DOHH2 (cell line): ENCODE results near the gene GFPT1.

Source experiments
- H3F3A ChIP-seq: fragments of 200-600 bp; sonication (generic), shearing (Covaris generic); 2 replicates; pipeline ENCODE4 v1.6.0; 2016; ENCODE audit warnings: antibody characterized with exemption, mild to moderate bottlenecking; ENCODE audit not compliant: control insufficient read depth, insufficient read depth
- H3K27ac ChIP-seq: fragments of 200-600 bp; sonication (generic); 2 replicates; pipeline ENCODE4 v1.5.1; 2014; ENCODE audit warnings: low read depth, mild to moderate bottlenecking, low read length, moderate library complexity
- H3K27me3 ChIP-seq: fragments of 200-600 bp; sonication (generic); 2 replicates; pipeline ENCODE4 v1.6.1; 2014; ENCODE audit warnings: mild to moderate bottlenecking, low read length, mixed read lengths; ENCODE audit not compliant: control insufficient read depth
- H3K36me3 ChIP-seq: fragments of 200-600 bp; sonication (generic); 2 replicates; pipeline ENCODE4 v1.6.1; 2014; ENCODE audit warnings: mild to moderate bottlenecking, low read length, moderate library complexity, mixed read lengths; ENCODE audit not compliant: control insufficient read depth
- H3K4me1 ChIP-seq: fragments of 200-600 bp; sonication (generic); 2 replicates; pipeline ENCODE4 v1.6.1; 2014; ENCODE audit warnings: mild to moderate bottlenecking, low read length, mixed read lengths; ENCODE audit not compliant: control insufficient read depth
- H3K4me2 ChIP-seq: fragments of 200-600 bp; sonication (generic); 2 replicates; pipeline ENCODE4 v1.6.0; 2014; ENCODE audit warnings: mild to moderate bottlenecking, low read length, moderate library complexity
- H3K4me3 ChIP-seq: fragments of 200-600 bp; sonication (generic); 2 replicates; pipeline ENCODE4 v1.5.1; 2014; ENCODE audit warnings: mild to moderate bottlenecking, low read length, mixed read lengths
- H3K79me2 ChIP-seq: fragments of 200-600 bp; sonication (generic); 2 replicates; pipeline ENCODE4 v1.6.1; 2014; ENCODE audit warnings: mild to moderate bottlenecking, low read length, mixed read lengths; ENCODE audit not compliant: control insufficient read depth
- H3K9me2 ChIP-seq: fragments of 200-600 bp; sonication (generic); replicated peaks from 2 replicates; pipeline ENCODE4 v1.6.1; 2014; ENCODE audit warnings: mild to moderate bottlenecking, low read length, mixed read lengths; ENCODE audit not compliant: control insufficient read depth
- H3K9me3 ChIP-seq: fragments of 200-600 bp; sonication (generic); 2 replicates; pipeline ENCODE4 v1.6.1; 2014; ENCODE audit warnings: antibody characterized with exemption, low read length, mixed read lengths; ENCODE audit not compliant: control insufficient read depth, insufficient read depth
- H4K20me1 ChIP-seq: fragments of 200-600 bp; sonication (generic); 2 replicates; pipeline ENCODE4 v1.6.0; 2014; ENCODE audit warnings: low read depth, mild to moderate bottlenecking, antibody characterized with exemption, low read length, moderate library complexity; ENCODE audit not compliant: control insufficient read depth, insufficient read depth
- EZH2phosphoT487 ChIP-seq: fragments of 200-600 bp; sonication (generic); IDR thresholded peaks from 2 replicates; pipeline ENCODE4 v1.6.1; 2017; ENCODE audit warnings: borderline replicate concordance, mild to moderate bottlenecking, antibody characterized with exemption, low read length, moderate library complexity, mixed read lengths
- TF ChIP-seq, protein P1 (sequence below): fragments of 200-600 bp; sonication (generic); IDR thresholded peaks from one replicate; pipeline ENCODE4 v1.5.1; 2014; ENCODE audit warnings: antibody characterized with exemption, mild to moderate bottlenecking, low read depth, low read length; ENCODE audit not compliant: poor library complexity, severe bottlenecking

The GFPT1 gene

DNA sequence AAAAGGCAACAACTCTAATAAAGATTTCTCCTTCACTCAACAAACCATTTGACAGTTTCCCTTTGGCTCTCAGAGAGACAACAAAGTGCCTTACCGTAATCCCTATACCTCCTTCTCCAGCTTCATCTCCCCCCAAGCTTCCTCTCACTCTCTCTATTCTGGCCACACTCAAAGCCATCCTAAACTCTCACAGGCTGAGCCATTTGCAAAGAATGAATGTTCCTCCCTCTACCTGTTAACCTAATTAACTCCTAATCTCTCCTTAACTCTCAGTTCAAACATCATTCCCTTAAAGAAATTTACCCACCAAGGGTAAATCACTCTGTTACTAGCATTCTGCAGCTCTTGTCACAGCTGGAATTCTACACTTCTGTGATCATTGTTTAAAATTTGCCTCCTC, 38.2 kb downstream of the GFPT1 start:
- Histone ChIP-seq H3K4me1 (no peaks in the 10 kb centered on the region), H3K9me3 (no peaks in the 10 kb centered on the region), H3K27me3 (no peaks in the 10 kb centered on the region), H3K36me3 (peaks cover 53% of the 10 kb centered on the region), H3K4me2 (no peak overlapping the region), H3K27ac (no peak overlapping the region), H3K9me2 (no peaks in the 10 kb centered on the region), H3K4me3 (no peak overlapping the region), H3K79me2 (no peaks in the 10 kb centered on the region), H3F3A (no peaks in the 10 kb centered on the region), H4K20me1 (no peaks in the 10 kb centered on the region)
- no peak for TF ChIP-seq EZH2phosphoT487
- TF ChIP-seq, protein P1, sequence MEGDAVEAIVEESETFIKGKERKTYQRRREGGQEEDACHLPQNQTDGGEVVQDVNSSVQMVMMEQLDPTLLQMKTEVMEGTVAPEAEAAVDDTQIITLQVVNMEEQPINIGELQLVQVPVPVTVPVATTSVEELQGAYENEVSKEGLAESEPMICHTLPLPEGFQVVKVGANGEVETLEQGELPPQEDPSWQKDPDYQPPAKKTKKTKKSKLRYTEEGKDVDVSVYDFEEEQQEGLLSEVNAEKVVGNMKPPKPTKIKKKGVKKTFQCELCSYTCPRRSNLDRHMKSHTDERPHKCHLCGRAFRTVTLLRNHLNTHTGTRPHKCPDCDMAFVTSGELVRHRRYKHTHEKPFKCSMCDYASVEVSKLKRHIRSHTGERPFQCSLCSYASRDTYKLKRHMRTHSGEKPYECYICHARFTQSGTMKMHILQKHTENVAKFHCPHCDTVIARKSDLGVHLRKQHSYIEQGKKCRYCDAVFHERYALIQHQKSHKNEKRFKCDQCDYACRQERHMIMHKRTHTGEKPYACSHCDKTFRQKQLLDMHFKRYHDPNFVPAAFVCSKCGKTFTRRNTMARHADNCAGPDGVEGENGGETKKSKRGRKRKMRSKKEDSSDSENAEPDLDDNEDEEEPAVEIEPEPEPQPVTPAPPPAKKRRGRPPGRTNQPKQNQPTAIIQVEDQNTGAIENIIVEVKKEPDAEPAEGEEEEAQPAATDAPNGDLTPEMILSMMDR = no peak

DNA sequence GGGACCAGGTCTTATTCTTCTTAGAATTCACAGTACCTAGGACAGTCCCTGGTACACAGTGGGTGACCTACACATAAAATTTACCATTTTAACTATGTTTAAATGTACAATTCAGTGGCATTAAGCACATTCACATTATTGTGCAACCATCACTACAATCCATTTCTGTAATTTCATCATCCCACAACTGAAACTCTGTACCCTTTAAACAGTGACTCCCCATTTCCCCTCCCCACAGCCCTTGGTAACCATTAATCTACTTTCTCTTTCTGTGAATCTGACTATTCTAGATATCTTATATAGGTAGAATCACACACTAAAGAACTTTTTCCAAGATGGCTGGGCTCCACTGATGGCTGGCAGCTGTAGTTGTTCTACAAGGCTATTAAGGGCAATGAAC, 41.6 kb downstream of the GFPT1 start:
- Histone ChIP-seq H3F3A (no peaks in the 10 kb centered on the region), H3K4me3 (no peak overlapping the region), H4K20me1 (no peaks in the 10 kb centered on the region), H3K9me3 (no peaks in the 10 kb centered on the region), H3K4me2 (no peak overlapping the region), H3K79me2 (no peaks in the 10 kb centered on the region), H3K4me1 (no peaks in the 10 kb centered on the region), H3K9me2 (no peaks in the 10 kb centered on the region), H3K27me3 (no peaks in the 10 kb centered on the region), H3K27ac (no peak overlapping the region), H3K36me3 (peaks cover 74% of the 10 kb centered on the region)
- TF ChIP-seq, protein P1 = no peak
- no peak for TF ChIP-seq EZH2phosphoT487

DNA sequence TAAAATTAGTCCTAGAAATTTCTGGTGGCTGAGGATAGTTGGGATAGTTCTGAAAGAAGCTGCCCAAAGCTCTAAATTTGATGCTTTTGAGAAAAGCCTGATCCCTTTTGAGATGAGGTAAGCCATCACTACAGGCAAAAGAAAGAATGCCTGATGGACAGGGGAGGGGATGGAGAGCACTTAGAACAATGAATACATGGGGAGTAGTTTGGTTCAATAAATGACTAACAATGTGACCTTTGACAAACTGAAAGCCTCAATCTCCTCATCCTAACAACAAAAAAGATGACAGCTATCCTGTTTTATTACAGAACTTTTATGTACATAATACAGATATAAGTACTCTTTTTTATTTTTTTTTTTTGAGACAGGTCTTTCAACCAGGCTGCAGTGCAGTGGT, 42.7 kb downstream of the GFPT1 start:
- H3K27me3 ChIP-seq = no peaks in the 10 kb centered on the region
- no peaks in the 10 kb centered on the region for H3K9me2 ChIP-seq
- H3K9me3 ChIP-seq = no peaks in the 10 kb centered on the region
- no peaks in the 10 kb centered on the region for H3F3A ChIP-seq
- H3K36me3 ChIP-seq = peaks cover 70% of the 10 kb centered on the region
- no peak overlapping the region for H3K4me3 ChIP-seq
- H3K4me1 ChIP-seq = no peaks in the 10 kb centered on the region
- H3K27ac ChIP-seq = no peak overlapping the region
- H3K79me2 ChIP-seq = no peaks in the 10 kb centered on the region
- no peaks in the 10 kb centered on the region for H4K20me1 ChIP-seq
- H3K4me2 ChIP-seq = no peak overlapping the region
- TF ChIP-seq EZH2phosphoT487 = no peak
- TF ChIP-seq, protein P1 = no peak

DNA sequence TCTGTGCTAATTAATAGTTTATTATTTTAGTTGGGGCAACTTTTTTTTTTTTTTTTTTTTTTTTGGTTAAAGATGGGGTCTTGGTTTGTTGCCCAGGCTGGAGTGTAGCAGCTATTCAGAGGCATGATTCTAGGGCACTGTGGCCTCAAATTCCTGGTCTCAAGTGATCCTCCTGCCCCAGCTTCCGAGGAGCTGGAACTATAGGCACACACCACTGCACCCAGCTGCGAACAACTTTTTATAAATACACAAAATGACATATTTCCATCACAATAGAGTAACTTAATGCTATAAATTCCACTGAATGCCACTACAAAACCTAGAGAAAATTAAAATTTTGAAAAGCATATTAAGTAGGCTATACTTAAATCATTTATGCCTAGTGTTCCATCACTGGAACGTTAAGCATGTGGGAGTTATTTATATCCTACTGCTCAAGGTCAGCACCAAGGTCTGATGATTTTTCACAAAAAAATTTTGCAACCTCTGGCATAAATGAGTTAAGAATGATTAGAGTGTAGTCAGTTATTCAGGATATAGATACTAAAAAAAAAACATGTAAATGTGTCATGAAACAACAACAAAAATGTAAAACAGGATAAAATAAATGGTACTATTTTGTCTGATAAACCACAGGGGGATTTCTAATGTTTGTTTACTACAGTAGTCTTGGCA, 46.8 kb downstream of the GFPT1 start:
- Histone ChIP-seq H3K27me3 (no peaks in the 10 kb centered on the region), H3K4me2 (no peak overlapping the region), H3K4me1 (no peaks in the 10 kb centered on the region), H4K20me1 (no peaks in the 10 kb centered on the region), H3K9me2 (no peaks in the 10 kb centered on the region), H3K36me3 (peaks cover 67% of the 10 kb centered on the region), H3K27ac (no peak overlapping the region), H3K9me3 (no peaks in the 10 kb centered on the region), H3K4me3 (no peak overlapping the region), H3F3A (no peaks in the 10 kb centered on the region), H3K79me2 (no peaks in the 10 kb centered on the region)
- no peak for TF ChIP-seq EZH2phosphoT487
